Spleen (tissue), 11 donors: Measurements from ENCODE around the gene TKT. TPM values are rescaled to one million over a fixed set of nuclear protein-coding genes. Genes with fewer than 3 reads are reported as not detected.
"Not testable (repeated sequence)": the region's sequence is repeated elsewhere in the genome, so short reads cannot be mapped to it uniquely, and the experiment has no call there.

Experiments used
- DNase-seq: peaks from one replicate; pipeline ENCODE4 v3.0.0-alpha.2; 2020
- H3K27ac ChIP-seq, 8 donors: fragments of 200-600 bp; sonication (generic) in 7 of 8; 1 replicate in 4 of 8; 2 replicates in 4 of 8; pipeline versions ENCODE4 v1.5.0 to v1.8.0; 2016 to 2021; ENCODE audit warnings: inconsistent platforms in 4 of 8, mild to moderate bottlenecking in 4 of 8, moderate library complexity in 1 of 8
- H3K27me3 ChIP-seq, 7 donors: fragments of 200-600 bp; sonication (generic) in 6 of 7; replicated peaks in 1 of 7; 1 replicate in 4 of 7; 2 replicates in 3 of 7; pipeline versions ENCODE4 v1.5.0 to v1.8.0; 2016 to 2021; ENCODE audit warnings: inconsistent platforms in 3 of 7, mild to moderate bottlenecking in 1 of 7
- H3K36me3 ChIP-seq, 6 donors: fragments of 200-600 bp; sonication (generic) in 5 of 6; 1 replicate in 4 of 6; 2 replicates in 2 of 6; pipeline versions ENCODE4 v1.5.0 to v1.8.0; 2016 to 2021; ENCODE audit warnings: inconsistent platforms in 2 of 6
- H3K4me1 ChIP-seq, 6 donors: fragments of 200-600 bp; sonication (generic) in 5 of 6; 1 replicate in 3 of 6; 2 replicates in 3 of 6; pipeline versions ENCODE4 v1.5.0 to v1.8.0; 2016 to 2021; ENCODE audit warnings: inconsistent platforms in 3 of 6
- H3K4me3 ChIP-seq, 8 donors: fragments of 200-600 bp; sonication (generic) in 7 of 8; 1 replicate in 4 of 8; 2 replicates in 4 of 8; pipeline versions ENCODE4 v1.5.0 to v1.8.0; 2016 to 2021; ENCODE audit warnings: inconsistent platforms in 4 of 8, mild to moderate bottlenecking in 4 of 8, moderate library complexity in 2 of 8
- H3K9me3 ChIP-seq, 8 donors: fragments of 200-600 bp; sonication (generic) in 7 of 8; 1 replicate in 4 of 8; 2 replicates in 4 of 8; pipeline versions ENCODE4 v1.5.0 to v1.8.0; 2016 to 2021; ENCODE audit warnings: inconsistent platforms in 4 of 8
- POLR2A ChIP-seq, 3 donors: fragments of 450-650 bp; IDR thresholded peaks; one replicate each; pipeline ENCODE4 v1.5.1; 2017; ENCODE audit warnings: antibody characterized with exemption in 3 of 3, mild to moderate bottlenecking in 1 of 3
- POLR2AphosphoS5 ChIP-seq, 3 donors: sonication (generic); formaldehyde crosslinking; IDR thresholded peaks; one replicate each; pipeline ENCODE4 v1.5.1; 2017; ENCODE audit warnings: antibody characterized with exemption in 3 of 3
- WGBS, 5 donors: extraction: QIAGEN DNeasy Blood & Tissue Kit in 3 of 5; methylation state at CpG; one replicate each; pipeline versions ENCODE4 v1.1.5 to v1.1.7; 2013 to 2018; 5-methylcytosine and 5-hydroxymethylcytosine counted together
- intact Hi-C: fragments of 100-400 bp; cut with DNase I; formaldehyde crosslinking; loops from one replicate; pipeline ENCODE4 v1.15.0; 2023; ENCODE audit warnings: low total_unique reads
- polyA plus RNA-seq, 3 donors: library from polyadenylated mRNA; stranded (reverse); fragments of 200-250 nt; gene quantifications; one replicate each; pipeline ENCODE4 v1.2.1, GENCODE V29; 2013
- total RNA-seq, 7 donors: library from RNA; depleted of rRNA in 3 of 7; stranded (reverse); fragments of >200 nt in 3 of 7; fragmentation: NEBNext Ultra II Directional in 4 of 7; extraction: Animal tissue kit (Norgen Biotek cat#: 25700) in 4 of 7; gene quantifications; one replicate each; pipeline versions ENCODE4 v1.1.0 to v1.2.1, GENCODE V29; 2016 to 2021
- TF ChIP-seq, protein P1 (sequence below), 11 experiments: fragments of 200-600 bp in 7 of 11; fragments of 450-650 bp in 4 of 11; sonication (generic) in 4 of 11; IDR thresholded peaks in 8 of 11; conservative IDR thresholded peaks in 3 of 11; 1 replicate in 7 of 11; 2 replicates in 4 of 11; pipeline versions ENCODE4 v1.4.0 to v1.8.0; 2016 to 2021; ENCODE audit warnings: antibody characterized with exemption in 11 of 11, inconsistent platforms in 4 of 11, mild to moderate bottlenecking in 1 of 11
- donor health status: healthy with polysubstance abuse.
- donor health status: DM: no; HTN: no; CAD: no; lungs with moderate emphysema.
- donor health status: DM: no; HTN: no; CAD: no.
- donor health status: Bipolar disorder and iron deficiency.
- donor health status: healthy.
- donor health status: DM: no; HTN: no; CAD: no.
- donor health status: DM: yes; HTN: yes; CAD: no.

The TKT gene
- total and polyA plus RNA-seq, 10 donors, result 110 to 490 (median 273) TPM

DNA sequence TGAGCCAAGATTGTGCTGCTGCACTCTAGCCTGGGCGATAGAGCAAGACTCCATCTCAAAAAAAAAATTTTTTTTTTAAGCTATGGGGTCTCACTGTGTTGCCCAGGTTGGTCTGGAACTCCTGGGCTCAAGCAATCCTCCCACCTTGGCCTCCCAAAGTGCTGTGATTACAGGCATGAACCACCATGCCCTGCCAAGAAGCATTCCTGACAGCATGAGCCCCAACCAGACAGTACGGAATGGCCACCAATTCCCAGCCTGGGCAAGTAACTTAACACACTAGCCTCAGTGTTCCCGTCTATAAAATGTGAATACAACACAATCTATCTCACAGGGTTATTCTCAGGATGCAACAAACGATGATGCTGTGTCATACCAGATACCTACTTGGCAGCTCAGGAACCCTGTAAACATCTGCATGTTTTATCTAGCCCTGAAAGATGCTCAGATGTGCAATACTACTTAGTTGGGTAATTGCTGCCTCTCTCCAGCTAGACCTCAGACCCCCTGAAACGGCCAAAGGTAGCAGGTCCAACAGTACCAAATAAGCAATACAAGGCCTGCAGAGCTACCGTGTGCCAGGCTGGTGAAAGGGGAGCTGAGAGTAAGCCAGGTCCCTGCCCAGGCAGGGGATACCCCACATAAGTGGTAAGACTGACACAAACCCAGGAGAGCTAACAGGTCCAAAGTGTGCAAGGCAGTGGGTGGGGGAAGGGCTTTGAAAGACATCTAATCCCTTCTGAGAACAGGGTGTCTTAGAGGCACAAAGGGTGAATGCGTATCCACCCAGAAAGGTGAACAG is 1.9 kb downstream of the TKT start:
- WGBS, 5 donors, result 40 to 68% (median 56%) methylated on average over 7 of the region's 7 CpGs
- H3K36me3 ChIP-seq, result no peaks in the 10 kb centered on the region
- no peak for TF ChIP-seq POLR2A (IDR thresholded peaks at IDR 0.05)
- TF ChIP-seq, protein P1, sequence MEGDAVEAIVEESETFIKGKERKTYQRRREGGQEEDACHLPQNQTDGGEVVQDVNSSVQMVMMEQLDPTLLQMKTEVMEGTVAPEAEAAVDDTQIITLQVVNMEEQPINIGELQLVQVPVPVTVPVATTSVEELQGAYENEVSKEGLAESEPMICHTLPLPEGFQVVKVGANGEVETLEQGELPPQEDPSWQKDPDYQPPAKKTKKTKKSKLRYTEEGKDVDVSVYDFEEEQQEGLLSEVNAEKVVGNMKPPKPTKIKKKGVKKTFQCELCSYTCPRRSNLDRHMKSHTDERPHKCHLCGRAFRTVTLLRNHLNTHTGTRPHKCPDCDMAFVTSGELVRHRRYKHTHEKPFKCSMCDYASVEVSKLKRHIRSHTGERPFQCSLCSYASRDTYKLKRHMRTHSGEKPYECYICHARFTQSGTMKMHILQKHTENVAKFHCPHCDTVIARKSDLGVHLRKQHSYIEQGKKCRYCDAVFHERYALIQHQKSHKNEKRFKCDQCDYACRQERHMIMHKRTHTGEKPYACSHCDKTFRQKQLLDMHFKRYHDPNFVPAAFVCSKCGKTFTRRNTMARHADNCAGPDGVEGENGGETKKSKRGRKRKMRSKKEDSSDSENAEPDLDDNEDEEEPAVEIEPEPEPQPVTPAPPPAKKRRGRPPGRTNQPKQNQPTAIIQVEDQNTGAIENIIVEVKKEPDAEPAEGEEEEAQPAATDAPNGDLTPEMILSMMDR (IDR thresholded peaks at IDR 0.05 in 8 of 11, conservative IDR thresholded peaks at IDR 0.05 in 3 of 11), result no peak
- no peak for TF ChIP-seq POLR2AphosphoS5 (IDR thresholded peaks at IDR 0.05)
- intact Hi-C loops, result no loop called here
- DNase-seq, result no peak
- peak overlapping the region in 7 of 8 donors; percentile 88 to 98 (median 95) for H3K27ac ChIP-seq
- H3K9me3 ChIP-seq, result no peaks in the 10 kb centered on the region
- H3K27me3 ChIP-seq, result no peaks in the 10 kb centered on the region
- H3K4me3 ChIP-seq, result peak overlapping the region; percentile 92 to 100 (median 98)
- H3K4me1 ChIP-seq, result peaks cover 24 to 75% (median 68%) of the 10 kb centered on the region in 6 donors

DNA sequence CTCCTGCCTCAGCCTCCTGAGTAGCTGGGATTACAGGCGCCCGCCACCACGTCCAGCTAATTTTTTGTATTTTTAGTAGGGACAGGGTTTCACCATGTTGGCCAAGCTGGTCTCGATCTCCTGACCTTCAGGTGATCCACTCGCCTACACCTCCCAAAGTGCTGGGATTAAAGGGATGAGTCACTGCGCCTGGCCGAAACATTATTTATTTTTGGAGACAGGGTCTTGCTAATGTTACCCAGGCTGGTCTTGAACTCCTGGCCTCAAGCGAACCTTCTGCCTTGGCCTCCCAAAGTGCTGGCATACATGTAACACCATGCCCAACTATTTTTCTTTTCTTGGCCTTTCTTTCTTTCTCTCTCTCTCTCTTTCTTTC is 2.9 kb downstream of the TKT start:
- H3K9me3 ChIP-seq, intact Hi-C loops, H3K36me3 ChIP-seq, DNase-seq, H3K27me3 ChIP-seq: not testable (repeated sequence)
- peaks cover 26 to 85% (median 77%) of the 10 kb centered on the region in 6 donors for H3K4me1 ChIP-seq
- H3K4me3 ChIP-seq, result peak overlapping the region in 5 of 8 donors; percentile 15 to 100 (median 99)
- 63 to 89% (median 79%) methylated on average over 8 of the region's 8 CpGs for WGBS, 5 donors
- peak overlapping the region in 7 of 8 donors; percentile 88 to 98 (median 95) for H3K27ac ChIP-seq

DNA sequence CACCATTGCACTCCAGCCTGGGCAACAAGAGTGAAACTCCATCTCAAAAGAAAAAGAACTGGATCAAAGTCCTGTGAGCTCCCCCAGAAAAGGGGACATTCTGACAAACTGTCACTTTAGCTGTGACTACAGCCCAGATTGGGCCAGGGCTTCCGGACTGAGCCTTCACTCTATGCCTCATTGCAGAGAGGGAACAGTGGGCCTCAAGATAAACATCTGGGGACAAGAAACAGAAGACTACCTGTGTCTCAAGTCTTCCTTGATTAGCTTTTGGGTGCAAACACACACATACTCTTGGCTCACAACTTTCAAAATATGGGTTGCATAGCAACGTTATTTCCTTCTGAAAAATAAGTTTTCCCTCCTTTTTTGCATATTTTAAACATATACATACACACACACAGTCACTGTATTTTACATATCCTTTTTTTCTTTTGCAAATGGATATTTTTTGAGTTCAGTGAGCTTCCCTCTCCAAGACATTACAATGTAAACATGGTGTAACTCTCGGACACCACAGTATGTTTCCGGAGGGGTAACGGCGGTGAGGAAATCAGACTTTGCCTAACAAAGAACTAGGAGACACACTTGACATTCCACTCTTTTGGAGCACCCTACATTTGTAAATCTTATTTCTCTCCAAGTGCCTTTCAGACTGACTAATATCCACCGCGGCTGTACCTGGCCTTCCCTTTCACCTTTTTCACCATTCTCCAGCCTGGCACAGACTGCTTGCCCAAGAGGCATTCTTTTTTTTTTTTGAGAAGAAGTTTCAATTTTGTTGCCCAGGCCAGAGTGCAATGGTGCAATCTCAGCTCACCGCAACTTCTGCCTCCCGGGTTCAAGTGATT is 3.5 kb downstream of the TKT start:
- intact Hi-C loops, result no loop called here
- 22 to 35% (median 29%) methylated on average over 10 of the region's 10 CpGs for WGBS, 5 donors
- H3K4me3 ChIP-seq, result peak overlapping the region in 5 of 8 donors; percentile 15 to 100 (median 99)
- no peaks in the 10 kb centered on the region for H3K27me3 ChIP-seq
- no peak for DNase-seq
- H3K36me3 ChIP-seq, result no peaks in the 10 kb centered on the region
- peaks cover 30 to 91% (median 83%) of the 10 kb centered on the region in 6 donors for H3K4me1 ChIP-seq
- TF ChIP-seq POLR2A (IDR thresholded peaks at IDR 0.05) (no peak), POLR2AphosphoS5 (IDR thresholded peaks at IDR 0.05) (no peak)
- TF ChIP-seq, protein P1 (IDR thresholded peaks at IDR 0.05 in 8 of 11, conservative IDR thresholded peaks at IDR 0.05 in 3 of 11), result no peak
- H3K27ac ChIP-seq, result peak overlapping the region in 7 of 8 donors; percentile 88 to 98 (median 95)
- H3K9me3 ChIP-seq, result no peaks in the 10 kb centered on the region

DNA sequence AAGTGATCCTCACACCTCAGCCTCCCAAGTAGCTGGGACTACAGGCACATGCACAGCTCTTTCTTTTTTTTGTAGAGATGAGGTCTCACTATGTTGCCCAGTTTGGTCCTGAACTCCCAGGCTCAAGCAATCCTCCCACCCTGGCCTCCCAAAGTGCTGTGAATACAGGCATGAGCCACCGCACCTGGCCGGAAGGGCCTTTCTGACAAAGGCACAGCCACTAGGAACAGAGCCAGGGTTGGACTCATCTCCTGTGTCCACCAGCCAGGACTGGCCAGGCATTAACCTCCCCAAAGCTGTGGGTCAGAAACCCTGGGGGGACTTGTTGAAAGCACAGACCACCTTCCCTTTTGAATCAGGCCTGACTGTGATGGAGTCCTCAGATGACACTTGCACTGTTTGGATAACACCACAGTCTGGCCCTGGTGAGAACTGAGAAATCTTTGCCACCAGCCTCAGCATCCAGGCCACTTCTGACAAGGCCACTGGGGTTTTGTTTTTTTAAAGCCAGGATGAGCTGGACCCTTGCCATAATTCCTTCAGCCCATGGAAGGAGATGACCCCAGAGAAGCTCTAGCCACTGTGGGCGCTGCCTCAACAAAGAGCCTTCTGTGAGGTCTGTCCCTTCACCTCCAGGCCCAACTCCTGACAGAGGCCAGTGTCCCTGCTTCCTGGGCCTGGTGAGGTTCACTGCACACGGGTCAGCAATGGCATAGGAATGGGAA is 4.8 kb downstream of the TKT start:
- intact Hi-C loops, result no loop called here
- Histone ChIP-seq H3K9me3 (no peaks in the 10 kb centered on the region), H3K27me3 (no peaks in the 10 kb centered on the region), H3K4me3 (peak overlapping the region in 2 of 8 donors; percentile 100), H3K36me3 (peaks cover 0 to 4% (median 0%) of the 10 kb centered on the region in 6 donors), H3K27ac (peak overlapping the region; percentile 35 to 98 (median 94)), H3K4me1 (peaks cover 30 to 93% (median 82%) of the 10 kb centered on the region in 6 donors)
- DNase-seq, result no peak
- TF ChIP-seq POLR2AphosphoS5 (IDR thresholded peaks at IDR 0.05) (no peak), POLR2A (IDR thresholded peaks at IDR 0.05) (no peak)
- TF ChIP-seq, protein P1 (IDR thresholded peaks at IDR 0.05 in 8 of 11, conservative IDR thresholded peaks at IDR 0.05 in 3 of 11), result no peak
- 78 to 85% (median 79%) methylated on average over 4 of the region's 4 CpGs for WGBS, 5 donors
